ENCODE results near the gene EYA3.
A peak's percentile ranks its signal among the peaks of the same experiment; 100 is the strongest.

Gene EYA3

GRCh38 chr1:27940297-27940696, 148.1 kb downstream of the EYA3 start:
- TF ChIP-seq, protein P1, sequence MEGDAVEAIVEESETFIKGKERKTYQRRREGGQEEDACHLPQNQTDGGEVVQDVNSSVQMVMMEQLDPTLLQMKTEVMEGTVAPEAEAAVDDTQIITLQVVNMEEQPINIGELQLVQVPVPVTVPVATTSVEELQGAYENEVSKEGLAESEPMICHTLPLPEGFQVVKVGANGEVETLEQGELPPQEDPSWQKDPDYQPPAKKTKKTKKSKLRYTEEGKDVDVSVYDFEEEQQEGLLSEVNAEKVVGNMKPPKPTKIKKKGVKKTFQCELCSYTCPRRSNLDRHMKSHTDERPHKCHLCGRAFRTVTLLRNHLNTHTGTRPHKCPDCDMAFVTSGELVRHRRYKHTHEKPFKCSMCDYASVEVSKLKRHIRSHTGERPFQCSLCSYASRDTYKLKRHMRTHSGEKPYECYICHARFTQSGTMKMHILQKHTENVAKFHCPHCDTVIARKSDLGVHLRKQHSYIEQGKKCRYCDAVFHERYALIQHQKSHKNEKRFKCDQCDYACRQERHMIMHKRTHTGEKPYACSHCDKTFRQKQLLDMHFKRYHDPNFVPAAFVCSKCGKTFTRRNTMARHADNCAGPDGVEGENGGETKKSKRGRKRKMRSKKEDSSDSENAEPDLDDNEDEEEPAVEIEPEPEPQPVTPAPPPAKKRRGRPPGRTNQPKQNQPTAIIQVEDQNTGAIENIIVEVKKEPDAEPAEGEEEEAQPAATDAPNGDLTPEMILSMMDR (IDR thresholded peaks at IDR 0.05; ENCODE audit: low read depth, low read length), result peak; percentile 39
- DNase-seq (ENCODE audit: low read depth in 2 of 2), result peak; percentile 14 to 47
- no peak overlapping the region for H3K4me3 ChIP-seq (replicated peaks in 1 of 2; ENCODE audit: low read depth in 2 of 2, low read length in 2 of 2)

GRCh38 chr1:27938488-27938887, 149.9 kb downstream of the EYA3 start:
- DNase-seq (ENCODE audit: low read depth in 2 of 2), result no peak
- H3K4me3 ChIP-seq (replicated peaks in 1 of 2; ENCODE audit: low read depth in 2 of 2, low read length in 2 of 2), result no peak overlapping the region
- TF ChIP-seq, protein P1 (IDR thresholded peaks at IDR 0.05; ENCODE audit: low read depth, low read length), result no peak

- no peak for DNase-seq (ENCODE audit: low read depth in 2 of 2)
- TF ChIP-seq, protein P1 (IDR thresholded peaks at IDR 0.05; ENCODE audit: low read depth, low read length), result no peak
- H3K4me3 ChIP-seq (replicated peaks in 1 of 2; ENCODE audit: low read depth in 2 of 2, low read length in 2 of 2), result no peak overlapping the region
These were observed 150.9 kb downstream of the EYA3 start for GRCh38 chr1:27937524-27937836.

DNA sequence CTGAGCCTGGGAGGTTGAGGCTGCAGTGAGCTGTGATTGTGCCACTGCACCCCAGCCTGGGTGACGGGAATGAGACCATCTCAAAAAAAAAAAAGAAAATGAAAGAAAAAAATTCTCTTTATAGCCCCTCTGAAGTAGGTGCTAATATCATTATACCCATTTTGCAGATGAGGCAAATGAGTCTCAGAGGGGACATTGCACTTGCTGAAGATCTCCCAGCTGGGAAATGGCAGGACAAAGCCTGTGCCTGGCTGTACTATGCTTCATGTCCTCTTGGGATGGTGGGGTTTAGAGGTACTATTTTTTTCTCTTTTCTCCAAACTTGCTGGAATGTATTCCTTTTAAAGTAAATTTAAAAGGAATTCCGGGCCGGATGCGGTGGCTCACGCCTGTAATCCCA, 152.0 kb downstream of the EYA3 start:
- TF ChIP-seq, protein P1 (IDR thresholded peaks at IDR 0.05; ENCODE audit: low read depth, low read length), result no peak
- no peak for DNase-seq (ENCODE audit: low read depth in 2 of 2)

GRCh38 chr1:27935721-27936120, 152.7 kb downstream of the EYA3 start:
- TF ChIP-seq, protein P1 (IDR thresholded peaks at IDR 0.05; ENCODE audit: low read depth, low read length), result no peak
- H3K4me3 ChIP-seq (replicated peaks in 1 of 2; ENCODE audit: low read depth in 2 of 2, low read length in 2 of 2), result no peak overlapping the region
- DNase-seq (ENCODE audit: low read depth in 2 of 2), result no peak

More for the DNA sequence above, 152.0 kb downstream of the EYA3 start:
- no peak overlapping the region for H3K4me3 ChIP-seq (replicated peaks in 1 of 2; ENCODE audit: low read depth in 2 of 2, low read length in 2 of 2)

- H3K4me3 ChIP-seq (replicated peaks in 1 of 2; ENCODE audit: low read depth in 2 of 2, low read length in 2 of 2), result no peak within 1 kb of the TSS
These were observed 153.4 kb downstream of the EYA3 start, which contains the start of gene SMPDL3B for GRCh38 chr1:27934818-27935549. SMPDL3B (plus strand) TSS chr1:27935000; CDS start chr1:27935184, 184 bp downstream.

More at GRCh38 chr1:27934818-27935549, 153.4 kb downstream of the EYA3 start, which contains the start of gene SMPDL3B:
- TF ChIP-seq, protein P1 (IDR thresholded peaks at IDR 0.05; ENCODE audit: low read depth, low read length), result peak; percentile 14
- DNase-seq (ENCODE audit: low read depth in 2 of 2), result peak in 1 of 2 donors; percentile 9
